Subcutaneous adipose tissue (tissue), 4 donors: ENCODE measurements around the gene MAPK14. TPM values are rescaled to one million over a fixed set of nuclear protein-coding genes. Genes with fewer than 3 reads are reported as not detected.

Experiments used
- total RNA-seq, 4 donors: library from RNA; depleted of rRNA; stranded (reverse); fragments of >200 nt; gene quantifications; one replicate each; pipeline ENCODE4 v1.1.0, GENCODE V29; 2016
- TF ChIP-seq, protein P1 (sequence below): fragments of 450-650 bp; IDR thresholded peaks from one replicate; pipeline ENCODE4 v1.5.1; 2016; ENCODE audit warnings: low read depth, mild to moderate bottlenecking, control low read depth, antibody characterized with exemption, moderate library complexity

Gene MAPK14
- total RNA-seq, 4 donors from 2014 or later: 78.2 to 96.5 (median 88.8) TPM

DNA sequence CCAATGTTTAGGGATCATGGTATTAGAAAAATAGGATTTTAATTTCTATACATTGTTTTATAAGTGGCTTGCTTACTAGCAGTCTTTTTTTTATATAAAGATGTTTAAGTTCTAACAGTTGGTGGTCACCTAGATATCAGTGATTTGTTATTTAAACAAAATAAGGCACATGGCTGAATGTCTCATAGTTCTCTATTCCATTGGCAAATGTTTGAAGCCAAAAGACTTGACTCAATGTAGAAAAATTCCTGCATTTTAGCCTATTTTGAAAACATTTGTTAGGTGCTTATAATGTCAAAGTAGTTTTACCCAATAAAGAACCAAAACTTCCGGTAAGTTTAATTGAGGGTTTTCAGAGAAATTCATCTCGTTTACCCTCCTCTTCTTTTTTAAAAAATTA is 26.8 kb downstream of the MAPK14 start:
- TF ChIP-seq, protein P1, sequence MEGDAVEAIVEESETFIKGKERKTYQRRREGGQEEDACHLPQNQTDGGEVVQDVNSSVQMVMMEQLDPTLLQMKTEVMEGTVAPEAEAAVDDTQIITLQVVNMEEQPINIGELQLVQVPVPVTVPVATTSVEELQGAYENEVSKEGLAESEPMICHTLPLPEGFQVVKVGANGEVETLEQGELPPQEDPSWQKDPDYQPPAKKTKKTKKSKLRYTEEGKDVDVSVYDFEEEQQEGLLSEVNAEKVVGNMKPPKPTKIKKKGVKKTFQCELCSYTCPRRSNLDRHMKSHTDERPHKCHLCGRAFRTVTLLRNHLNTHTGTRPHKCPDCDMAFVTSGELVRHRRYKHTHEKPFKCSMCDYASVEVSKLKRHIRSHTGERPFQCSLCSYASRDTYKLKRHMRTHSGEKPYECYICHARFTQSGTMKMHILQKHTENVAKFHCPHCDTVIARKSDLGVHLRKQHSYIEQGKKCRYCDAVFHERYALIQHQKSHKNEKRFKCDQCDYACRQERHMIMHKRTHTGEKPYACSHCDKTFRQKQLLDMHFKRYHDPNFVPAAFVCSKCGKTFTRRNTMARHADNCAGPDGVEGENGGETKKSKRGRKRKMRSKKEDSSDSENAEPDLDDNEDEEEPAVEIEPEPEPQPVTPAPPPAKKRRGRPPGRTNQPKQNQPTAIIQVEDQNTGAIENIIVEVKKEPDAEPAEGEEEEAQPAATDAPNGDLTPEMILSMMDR: no peak

DNA sequence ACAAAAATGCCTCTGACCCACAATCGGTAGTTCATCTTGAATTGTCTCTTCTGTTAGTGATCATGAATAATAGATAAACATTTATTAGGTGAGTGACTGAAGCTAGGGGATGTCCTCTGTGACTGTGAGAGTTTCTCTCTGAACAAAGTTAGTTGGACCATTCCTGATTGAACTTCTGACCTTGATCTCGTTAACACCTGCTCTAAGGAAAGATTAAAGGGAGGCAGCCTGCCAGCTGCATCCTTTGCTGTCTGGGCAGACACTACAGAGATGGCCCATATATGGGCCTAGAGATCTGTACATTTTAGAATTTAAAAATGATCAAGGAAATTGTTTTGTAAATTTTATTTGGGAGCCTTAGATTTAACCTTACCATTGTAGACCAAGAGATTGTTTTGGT is 27.3 kb downstream of the MAPK14 start:
- TF ChIP-seq, protein P1: no peak

DNA sequence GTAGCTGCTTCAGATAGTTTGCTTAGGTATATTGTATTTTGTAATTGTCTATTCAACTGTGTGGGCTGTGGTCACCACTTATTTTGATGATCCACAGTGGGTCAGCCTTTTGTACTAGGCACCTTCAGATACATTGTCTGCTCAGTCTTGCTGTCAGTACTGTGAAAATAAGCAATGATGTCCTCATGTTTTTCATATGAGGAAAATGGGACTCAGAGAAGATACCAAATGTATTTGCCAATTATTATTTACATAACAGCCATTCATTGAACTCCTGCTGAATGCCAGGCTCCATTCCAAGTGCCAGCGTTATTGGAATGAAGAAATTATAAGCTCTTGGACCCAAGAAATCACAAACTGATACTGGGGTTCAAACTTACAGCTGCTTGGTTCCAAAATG is 28.6 kb downstream of the MAPK14 start:
- TF ChIP-seq, protein P1: no peak

DNA sequence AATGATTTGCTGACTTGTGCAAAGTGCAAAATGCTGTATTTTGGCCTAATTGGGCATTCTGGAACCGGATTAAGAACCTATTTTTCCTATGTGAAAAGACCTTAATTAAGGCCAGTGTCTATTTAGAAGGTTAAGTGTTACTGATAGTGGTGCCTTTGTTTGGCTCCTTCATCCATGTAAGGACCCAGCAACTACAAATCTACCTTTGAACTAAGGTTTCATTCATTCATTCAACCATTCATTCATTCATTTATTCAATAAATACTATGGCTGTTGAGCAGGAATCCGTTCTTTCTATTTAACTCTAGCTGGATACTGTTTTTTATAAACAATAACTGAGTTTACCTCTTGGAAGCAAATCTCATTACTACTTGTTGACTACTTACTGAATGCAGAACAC is 33.6 kb downstream of the MAPK14 start:
- TF ChIP-seq, protein P1: no peak

DNA sequence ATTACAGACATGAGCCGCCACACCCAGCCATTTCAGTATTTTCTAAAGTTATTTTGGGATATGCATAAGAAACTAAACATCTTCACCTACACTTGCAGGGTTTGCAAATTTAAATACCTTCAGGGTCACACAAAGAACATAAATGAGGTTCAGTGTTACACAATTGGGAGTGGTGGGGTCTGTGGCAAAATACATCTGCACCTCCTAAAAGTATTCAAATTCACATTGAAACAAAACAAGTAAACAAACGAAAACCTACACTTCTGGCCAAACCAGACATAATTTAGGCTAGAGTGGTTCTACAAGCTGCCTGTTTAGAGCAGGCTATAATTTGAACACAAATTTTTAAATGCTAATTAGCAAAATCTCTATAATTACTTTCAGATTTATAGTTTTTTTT is 34.6 kb downstream of the MAPK14 start:
- TF ChIP-seq, protein P1: no peak

DNA sequence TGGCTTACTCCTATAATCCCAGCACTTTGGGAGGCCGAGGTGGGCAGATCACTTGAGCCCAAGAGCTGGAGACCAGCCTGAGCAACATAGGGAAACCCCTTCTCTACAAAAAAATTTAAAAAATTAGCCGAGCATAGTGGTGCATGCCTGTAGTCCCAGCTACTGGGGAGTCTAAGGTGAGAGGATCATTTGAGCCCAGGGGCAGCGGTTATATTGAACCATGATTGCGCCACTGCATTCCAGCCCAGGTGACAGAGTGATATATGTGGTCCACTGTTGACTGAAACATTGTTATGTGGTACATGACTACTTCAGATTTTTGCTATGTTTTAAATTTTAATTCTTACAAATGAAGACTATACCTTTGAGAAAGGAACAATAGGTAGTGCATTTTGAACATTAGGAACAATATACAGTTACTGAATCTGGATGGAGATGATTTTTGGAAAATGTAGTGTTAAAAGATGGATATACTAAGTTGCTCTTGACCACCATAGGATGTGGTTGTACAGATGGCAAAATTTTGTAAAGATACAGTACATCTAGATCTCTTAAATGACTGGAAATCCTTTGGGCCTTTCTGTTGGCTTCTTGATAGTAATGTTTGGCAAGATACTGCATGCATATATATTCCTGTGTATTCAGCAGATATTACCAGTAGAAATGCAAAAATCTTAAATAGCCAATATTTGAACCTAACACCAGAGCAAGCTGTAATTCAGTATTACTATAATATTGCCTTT is 35.9 kb downstream of the MAPK14 start:
- TF ChIP-seq, protein P1: no peak

DNA sequence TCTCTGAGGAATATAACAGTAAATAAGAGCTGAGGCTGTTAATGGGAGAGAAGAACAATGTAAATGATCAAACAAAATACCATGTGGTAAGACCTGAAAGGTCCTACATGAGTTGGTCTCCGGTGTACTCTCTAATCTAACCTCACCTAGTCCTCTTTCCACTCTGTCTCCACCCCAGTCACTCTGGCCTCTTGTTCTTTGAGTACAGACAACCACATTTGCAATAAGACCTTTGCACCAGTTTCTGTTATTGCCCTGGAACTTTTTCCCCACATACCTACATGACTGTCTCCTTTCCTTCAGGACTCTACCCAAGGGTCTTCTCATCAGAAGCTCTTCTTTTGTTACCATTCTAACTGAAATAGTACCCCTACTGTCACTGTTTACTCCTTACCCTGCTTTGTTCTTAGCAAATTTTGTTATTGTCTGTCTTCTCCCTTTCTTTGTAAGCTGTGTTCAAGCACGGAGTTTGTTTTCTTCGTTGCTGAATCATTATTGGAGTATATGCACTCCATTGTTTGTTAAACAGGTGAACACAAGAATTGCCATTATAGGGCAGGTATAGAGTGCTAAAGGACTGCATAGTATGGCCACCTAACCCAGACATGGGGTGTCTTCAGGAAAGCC is 37.3 kb downstream of the MAPK14 start:
- TF ChIP-seq, protein P1: no peak
